Heart left ventricle (tissue), 13 donors: ENCODE results near the gene DLG4.

Experiments
- CTCF ChIP-seq, 12 donors: fragments of 200-600 bp; sonication (generic) in 4 of 12; IDR thresholded peaks; one replicate each; pipeline versions ENCODE4 v1.5.0 to v1.8.0; 2018 to 2022; ENCODE audit warnings: antibody characterized with exemption in 12 of 12, mild to moderate bottlenecking in 5 of 12
- POLR2A ChIP-seq, 2 donors: fragments of 450-650 bp; IDR thresholded peaks; one replicate each; pipeline ENCODE4 v1.6.1; 2017; ENCODE audit warnings: antibody characterized with exemption in 2 of 2, mild to moderate bottlenecking in 2 of 2, moderate library complexity in 2 of 2
- donor health status: ischemic (EF 13 %, LVEDD 7.1; RV severe dilation, severe dysfunction).
- donor health status: DM: no; HTN: yes; CAD: no.
- donor health status: DM: no; HTN: no; CAD: no.
- donor health status: ischemic (EF 25% LVEDD 6.9; RV normal size, moderate dysfunction).
- donor health status: ischemic (EF 25% LVEDD 5.7; RV mildly dilated, moderate dysfunction).
- donor health status: ischemic (EF 35%, LVEDD 5.7; RV mildly dilated, moderate dysfunction).
- donor health status: nonischemic (EF 11% LVEDD 7.7; RV severe dilation, severe dysfunction).
- donor health status: DM: yes; HTN: yes; CAD: no.
- donor health status: PGD.
- donor health status: ischemic (EF 29% LVEDD 5.4; RV normal size, mild dysfunction).
- donor health status: nonischemic (EF 23%, LVEDD 6.1; RV moderate dilation, normal function).

GRCh38 chr17:7219229-7219811 is 316 bp downstream of the DLG4 start:
- TF ChIP-seq CTCF (IDR thresholded peaks at IDR 0.05) (no peak), POLR2A (IDR thresholded peaks at IDR 0.05) (no peak)
